Globus pallidus (tissue), 1 donor: ENCODE data around the gene RPN1.
A peak's percentile ranks its signal among the peaks of the same experiment; 100 is the strongest.
"Not testable (repeated sequence)": the region's sequence is repeated elsewhere in the genome, so short reads cannot be mapped to it uniquely, and the experiment has no call there.

ENCODE experiments used
- DNase-seq: peaks from one replicate; pipeline ENCODE4 v3.0.0-alpha.2; 2015; ENCODE audit warnings: low spot score

The RPN1 gene

GRCh38 chr3:128609294-128609693 is 41.3 kb downstream of the RPN1 start:
- no peak for DNase-seq

- DNase-seq = no peak
Observed at GRCh38 chr3:128607710-128608048, 42.9 kb downstream of the RPN1 start.

- no peak for DNase-seq
Observed at GRCh38 chr3:128606094-128606493, 44.5 kb downstream of the RPN1 start.

GRCh38 chr3:128605091-128606046 is 45.2 kb downstream of the RPN1 start:
- DNase-seq = no peak

- DNase-seq = no peak
Observed at GRCh38 chr3:128603811-128604775, 46.5 kb downstream of the RPN1 start.

- DNase-seq = no peak
Observed at GRCh38 chr3:128603313-128603712, 47.3 kb downstream of the RPN1 start.

- no peak for DNase-seq
Observed at GRCh38 chr3:128598884-128599664, 51.5 kb downstream of the RPN1 start.

- DNase-seq = no peak
Observed at GRCh38 chr3:128597900-128598299, 52.7 kb downstream of the RPN1 start.

GRCh38 chr3:128592864-128593263 is 57.8 kb downstream of the RPN1 start:
- no peak for DNase-seq

GRCh38 chr3:128591738-128592426 is 58.7 kb downstream of the RPN1 start:
- no peak for DNase-seq

- DNase-seq = no peak
Observed at GRCh38 chr3:128590948-128591347, 59.7 kb downstream of the RPN1 start.

- DNase-seq = not testable (repeated sequence)
Observed at GRCh38 chr3:128589985-128590384, 60.6 kb downstream of the RPN1 start.

GRCh38 chr3:128588147-128588546 is 62.5 kb downstream of the RPN1 start:
- DNase-seq = no peak

- no peak for DNase-seq
Observed at GRCh38 chr3:128587391-128587790, 63.2 kb downstream of the RPN1 start.

- DNase-seq = not testable (repeated sequence)
Observed at GRCh38 chr3:128586932-128587331, 63.7 kb downstream of the RPN1 start.

- DNase-seq = not testable (repeated sequence)
Observed at GRCh38 chr3:128586391-128586790, 64.2 kb downstream of the RPN1 start.

GRCh38 chr3:128585974-128586373 is 64.6 kb downstream of the RPN1 start:
- DNase-seq = no peak

- DNase-seq = no peak
Observed at GRCh38 chr3:128585189-128585588, 65.4 kb downstream of the RPN1 start.

- DNase-seq = peak; percentile 81
Observed at GRCh38 chr3:128584412-128585020, 66.1 kb downstream of the RPN1 start.

- no peak for DNase-seq
Observed at GRCh38 chr3:128581566-128581965, 69.1 kb downstream of the RPN1 start.

- no peak for DNase-seq
Observed at GRCh38 chr3:128579927-128580326, 70.7 kb downstream of the RPN1 start.
